Kidney (tissue), 14 donors: ENCODE data around the gene C9orf85. TPM values are rescaled to one million over a fixed set of nuclear protein-coding genes. Genes with fewer than 3 reads are reported as not detected.

Source experiments
- DNase-seq, 5 donors: peaks; one replicate each; pipeline ENCODE4 v3.0.0-alpha.2; 2013 to 2020
- FAIRE-seq: peaks from 2 replicates; lab custom pipeline; 2012; peaks lifted over from hg19 to GRCh38; lab: Jason Lieb, UNC
- H3K27ac ChIP-seq, 2 donors: one replicate each; pipeline ENCODE4 v1.7.0; 2013; ENCODE audit warnings: low read depth in 2 of 2, low read length in 2 of 2, inconsistent platforms in 1 of 2
- H3K27me3 ChIP-seq: one replicate; pipeline ENCODE4 v1.7.1; 2013; ENCODE audit warnings: low read length, inconsistent platforms; ENCODE audit not compliant: control insufficient read depth, insufficient read depth
- H3K36me3 ChIP-seq, 3 donors: one replicate each; pipeline versions ENCODE4 v1.7.0 to v1.7.1; 2013; ENCODE audit warnings: low read length in 3 of 3, control low read depth in 1 of 3, inconsistent platforms in 1 of 3; ENCODE audit not compliant: insufficient read depth in 3 of 3, control insufficient read depth in 2 of 3
- H3K4me1 ChIP-seq, 3 donors: one replicate each; pipeline versions ENCODE4 v1.7.0 to v1.7.1; 2013; ENCODE audit warnings: low read length in 3 of 3, inconsistent platforms in 1 of 3, low read depth in 1 of 3; ENCODE audit not compliant: control insufficient read depth in 2 of 3, insufficient read depth in 2 of 3
- H3K4me3 ChIP-seq, 3 donors: one replicate each; pipeline versions ENCODE4 v1.7.0 to v1.8.1; 2013; ENCODE audit warnings: low read length in 3 of 3, control low read depth in 1 of 3, inconsistent platforms in 1 of 3
- H3K9ac ChIP-seq, 3 donors: one replicate each; pipeline versions ENCODE4 v1.7.0 to v1.7.1; 2013; ENCODE audit warnings: low read length in 3 of 3, control low read depth in 1 of 3, inconsistent platforms in 1 of 3
- H3K9me3 ChIP-seq, 3 donors: one replicate each; pipeline versions ENCODE4 v1.7.0 to v1.7.1; 2013; ENCODE audit warnings: low read length in 3 of 3, control low read depth in 1 of 3, inconsistent platforms in 1 of 3; ENCODE audit not compliant: control insufficient read depth in 2 of 3, insufficient read depth in 1 of 3
- CTCF ChIP-seq: IDR thresholded peaks from 3 replicates; pipeline ENCODE4 v1.5.1; 2012; ENCODE audit warnings: mild to moderate bottlenecking, moderate library complexity, borderline replicate concordance; ENCODE audit not compliant: insufficient read depth; ENCODE audit errors: extremely low read depth
- intact Hi-C: fragments of 100-400 bp; cut with DNase I; formaldehyde crosslinking; loops from one replicate; pipeline ENCODE4 v1.11.1; 2022
- polyA plus RNA-seq: library from polyadenylated mRNA; stranded (reverse); fragments of 350-450 nt; fragmentation: Illumina TruSeq; extraction: RNeasy Lipid Tissue Mini Kit (QIAGEN cat#74804); gene quantifications from one replicate; pipeline ENCODE4 v1.2.3, GENCODE V29; 2014; ENCODE audit warnings: low read depth, low replicate concordance; ENCODE audit not compliant: insufficient read depth
- total RNA-seq: library from RNA; stranded (reverse); fragmentation: NEBNext Ultra II Directional; extraction: Animal tissue kit (Norgen Biotek cat#: 25700); gene quantifications from one replicate; pipeline ENCODE4 v1.2.1, GENCODE V29; 2021
- donor health status: control.
- donor health status: control.
- donor health status: control.
- donor health status: control.
- donor health status: control.
- donor health status: DM: yes; HTN: yes; CAD: no.
- donor health status: Normal renal cell carcinoma (clear cell type).

Gene C9orf85
- total and polyA plus RNA-seq, 2 donors from 2014 or later = 7.0 to 8.1 TPM

- Histone ChIP-seq H3K36me3 (no peaks in the 10 kb centered on the region), H3K4me1 (peaks cover 0 to 5% (median 3%) of the 10 kb centered on the region in 3 donors), H3K27ac (no peak overlapping the region), H3K4me3 (no peak overlapping the region), H3K9ac (no peak overlapping the region), H3K27me3 (no peaks in the 10 kb centered on the region), H3K9me3 (no peaks in the 10 kb centered on the region)
- FAIRE-seq (no peak), DNase-seq (no peak)
- no peak for TF ChIP-seq CTCF
- intact Hi-C loops = no loop called here
These were observed 19.8 kb upstream of the C9orf85 start for GRCh38 chr9:71891557-71892189.

DNA sequence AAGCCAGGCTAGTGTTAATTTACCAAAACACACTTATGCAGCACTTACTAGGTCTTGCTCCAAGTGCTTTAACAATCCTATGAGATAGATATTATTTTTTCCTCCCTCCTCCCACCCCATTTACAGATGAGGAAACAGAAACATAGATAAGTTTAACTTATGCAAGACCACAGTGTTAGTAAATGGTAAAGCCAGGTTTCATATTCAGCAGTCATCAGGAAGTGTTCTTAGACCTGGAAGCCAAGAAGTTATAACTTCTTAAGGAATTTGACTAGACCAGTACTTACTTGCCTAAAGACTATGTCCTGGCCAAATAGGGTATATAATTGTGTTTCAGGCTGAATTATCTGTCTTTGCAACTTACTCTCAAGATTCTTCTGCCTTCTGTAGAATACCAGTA is 16.3 kb upstream of the C9orf85 start:
- DNase-seq (no peak), FAIRE-seq (no peak)
- Histone ChIP-seq H3K27me3 (no peaks in the 10 kb centered on the region), H3K36me3 (no peaks in the 10 kb centered on the region), H3K4me1 (peaks cover 0 to 3% (median 0%) of the 10 kb centered on the region in 3 donors), H3K27ac (no peak overlapping the region), H3K4me3 (no peak overlapping the region), H3K9me3 (no peaks in the 10 kb centered on the region), H3K9ac (no peak overlapping the region)
- intact Hi-C loops = no loop called here
- no peak for TF ChIP-seq CTCF

- H3K4me3 ChIP-seq = no peak overlapping the region
- H3K36me3 ChIP-seq = no peaks in the 10 kb centered on the region
- intact Hi-C loops = no loop called here
- H3K4me1 ChIP-seq = peaks cover 0 to 3% (median 0%) of the 10 kb centered on the region in 3 donors
- FAIRE-seq (no peak), DNase-seq (no peak)
- no peaks in the 10 kb centered on the region for H3K9me3 ChIP-seq
- no peak for TF ChIP-seq CTCF
- no peak overlapping the region for H3K27ac ChIP-seq
- no peaks in the 10 kb centered on the region for H3K27me3 ChIP-seq
- no peak overlapping the region for H3K9ac ChIP-seq
These were observed 15.5 kb upstream of the C9orf85 start for GRCh38 chr9:71895955-71896354.

DNA sequence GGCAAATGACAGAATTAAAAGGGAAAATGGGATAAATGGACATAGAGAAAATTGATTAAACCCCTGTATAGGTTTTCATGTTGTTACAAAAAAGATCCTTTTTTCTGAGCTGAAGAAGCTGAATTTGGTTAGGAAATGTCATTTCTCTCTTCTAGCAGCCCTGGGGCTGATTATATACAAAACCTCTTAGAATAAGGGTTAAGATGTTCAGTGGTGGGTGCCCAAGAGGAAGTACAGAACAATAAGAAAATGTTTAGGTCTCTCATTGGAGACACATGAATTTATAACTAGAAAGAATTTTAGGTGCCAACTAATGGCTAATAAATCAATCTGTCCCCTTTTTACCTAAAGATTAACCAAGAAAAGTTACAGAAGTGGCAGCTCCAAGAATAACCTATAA is 14.7 kb upstream of the C9orf85 start:
- Histone ChIP-seq H3K36me3 (no peaks in the 10 kb centered on the region), H3K4me1 (peaks cover 0 to 3% (median 0%) of the 10 kb centered on the region in 3 donors), H3K27ac (no peak overlapping the region), H3K27me3 (no peaks in the 10 kb centered on the region), H3K9ac (no peak overlapping the region), H3K9me3 (no peaks in the 10 kb centered on the region), H3K4me3 (no peak overlapping the region)
- no peak for TF ChIP-seq CTCF
- no peak for FAIRE-seq
- intact Hi-C loops = no loop called here
- no peak for DNase-seq
